SK-N-MC (cell line): ENCODE measurements around the gene BRD1.

Experiments
- DNase-seq: peaks from one replicate; pipeline ENCODE4 v3.0.0-alpha.2; 2011; ENCODE audit warnings: low read depth, low spot score
- H3K27ac ChIP-seq: fragments of 200-600 bp; sonication (generic); 2 replicates; pipeline ENCODE4 v1.5.1; 2016; ENCODE audit warnings: mixed run types
- H3K36me3 ChIP-seq: fragments of 200-600 bp; sonication (generic); 2 replicates; pipeline ENCODE4 v1.6.1; 2017; ENCODE audit warnings: antibody characterized with exemption, low read length, mixed read lengths; ENCODE audit not compliant: insufficient read depth
- H3K4me3 ChIP-seq: fragments of 200-600 bp; sonication (generic); 2 replicates; pipeline ENCODE4 v1.5.1; 2016
- H3K9ac ChIP-seq: fragments of 200-600 bp; sonication (generic); 2 replicates; pipeline ENCODE4 v1.8.0; 2017; ENCODE audit warnings: mixed run types, mixed read lengths; ENCODE audit not compliant: insufficient read length
- H3K9me3 ChIP-seq: fragments of 200-600 bp; sonication (generic); 2 replicates; pipeline ENCODE4 v1.6.1; 2017; ENCODE audit warnings: low read depth, mild to moderate bottlenecking, antibody characterized with exemption, low read length, moderate library complexity, mixed read lengths
- EZH2 ChIP-seq: fragments of 200-600 bp; sonication (generic); IDR thresholded peaks from one replicate; pipeline ENCODE4 v1.6.1; 2017; ENCODE audit warnings: antibody characterized with exemption
- FOXP2 ChIP-seq: optimal IDR thresholded peaks from 2 replicates; pipeline ENCODE3; 2011; ENCODE audit warnings: mild to moderate bottlenecking, moderate library complexity; ENCODE audit not compliant: insufficient read depth; ENCODE audit errors: extremely low read length, control extremely low read depth
- POLR2AphosphoS5 ChIP-seq: IDR thresholded peaks from 2 replicates; pipeline ENCODE4 v1.6.1; 2012; ENCODE audit warnings: mild to moderate bottlenecking, low read depth, low read length, borderline replicate concordance

BRD1 gene

DNA sequence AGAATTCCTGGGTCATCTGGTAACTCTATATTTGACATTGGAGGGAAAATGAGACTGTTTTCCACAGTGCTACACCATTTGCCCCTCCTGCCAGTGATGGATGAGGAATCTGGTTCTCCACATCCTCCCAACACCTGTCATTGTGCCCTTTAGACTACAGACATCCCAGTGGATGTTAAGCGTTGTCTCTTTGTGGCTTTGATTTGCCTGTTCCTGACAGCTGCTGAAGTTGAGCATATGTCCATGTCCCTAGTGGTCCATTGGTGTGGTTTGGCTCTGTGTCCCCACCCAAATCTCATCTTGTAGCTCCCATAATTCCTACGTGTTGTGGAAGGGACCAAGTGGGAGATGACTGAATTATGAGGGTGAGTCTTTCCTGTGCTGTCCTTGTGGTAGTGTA lies 88.5 kb downstream of the BRD1 start:
- H3K4me3 ChIP-seq: no peak overlapping the region
- no peak for DNase-seq
- no peaks in the 10 kb centered on the region for H3K9me3 ChIP-seq
- no peaks in the 10 kb centered on the region for H3K36me3 ChIP-seq
- no peak overlapping the region for H3K9ac ChIP-seq
- H3K27ac ChIP-seq: no peak overlapping the region
- TF ChIP-seq POLR2AphosphoS5: no peak
- TF ChIP-seq EZH2: no peak
- no peak for TF ChIP-seq FOXP2

- TF ChIP-seq EZH2 (no peak), FOXP2 (no peak), POLR2AphosphoS5 (no peak)
- Histone ChIP-seq H3K27ac (no peak overlapping the region), H3K36me3 (no peaks in the 10 kb centered on the region), H3K4me3 (no peak overlapping the region), H3K9ac (no peak overlapping the region), H3K9me3 (no peaks in the 10 kb centered on the region)
- no peak for DNase-seq
Observed at GRCh38 chr22:49738566-49738965, 89.1 kb downstream of the BRD1 start.

DNA sequence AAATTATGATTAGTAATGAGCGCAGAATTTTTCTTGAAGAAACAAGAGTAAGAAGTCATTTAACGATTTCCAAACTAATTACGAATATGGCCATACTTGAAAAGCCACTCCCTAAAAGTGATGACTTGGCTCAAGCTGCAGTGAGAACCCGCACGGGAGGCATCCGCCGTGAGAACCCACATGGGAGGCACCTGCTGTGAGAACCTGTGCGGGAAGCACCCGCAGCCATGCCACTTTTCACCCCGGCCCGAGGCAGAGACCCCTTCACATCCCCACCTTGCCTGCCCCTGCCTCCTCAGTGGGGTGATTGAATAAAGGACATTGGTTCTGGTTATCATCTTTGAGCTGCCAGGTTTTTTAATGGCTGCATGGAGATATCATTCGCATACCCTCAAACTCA lies 89.7 kb downstream of the BRD1 start:
- TF ChIP-seq POLR2AphosphoS5 (no peak), FOXP2 (no peak), EZH2 (no peak)
- Histone ChIP-seq H3K4me3 (no peak overlapping the region), H3K27ac (no peak overlapping the region), H3K36me3 (no peaks in the 10 kb centered on the region), H3K9ac (no peak overlapping the region), H3K9me3 (no peaks in the 10 kb centered on the region)
- DNase-seq: no peak

DNA sequence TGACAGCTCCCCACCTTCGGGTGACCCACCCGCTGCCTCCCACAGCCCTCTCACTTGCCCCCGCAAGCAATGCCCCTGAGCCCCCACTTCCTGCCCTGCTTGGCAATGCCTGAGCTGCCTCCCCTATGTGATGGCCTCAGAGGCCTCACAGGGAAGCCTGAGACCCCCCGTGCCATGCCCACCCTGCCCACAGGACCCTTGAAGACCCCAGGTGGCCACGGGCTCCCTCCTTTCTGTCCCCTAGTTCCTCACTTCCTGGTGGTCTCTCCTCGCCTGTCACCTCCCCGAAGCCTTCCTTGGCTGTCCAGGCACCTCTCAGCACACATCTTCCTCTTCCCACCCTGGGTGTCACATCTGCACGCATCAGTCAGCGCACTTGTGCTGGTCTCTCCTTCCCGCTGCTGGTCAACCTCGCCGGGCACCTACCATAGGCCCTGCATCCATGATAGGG lies 90.5 kb downstream of the BRD1 start:
- Histone ChIP-seq H3K27ac (no peak overlapping the region), H3K9ac (no peak overlapping the region), H3K4me3 (no peak overlapping the region), H3K9me3 (no peaks in the 10 kb centered on the region), H3K36me3 (no peaks in the 10 kb centered on the region)
- DNase-seq: no peak
- TF ChIP-seq EZH2 (no peak), POLR2AphosphoS5 (no peak), FOXP2 (no peak)

DNA sequence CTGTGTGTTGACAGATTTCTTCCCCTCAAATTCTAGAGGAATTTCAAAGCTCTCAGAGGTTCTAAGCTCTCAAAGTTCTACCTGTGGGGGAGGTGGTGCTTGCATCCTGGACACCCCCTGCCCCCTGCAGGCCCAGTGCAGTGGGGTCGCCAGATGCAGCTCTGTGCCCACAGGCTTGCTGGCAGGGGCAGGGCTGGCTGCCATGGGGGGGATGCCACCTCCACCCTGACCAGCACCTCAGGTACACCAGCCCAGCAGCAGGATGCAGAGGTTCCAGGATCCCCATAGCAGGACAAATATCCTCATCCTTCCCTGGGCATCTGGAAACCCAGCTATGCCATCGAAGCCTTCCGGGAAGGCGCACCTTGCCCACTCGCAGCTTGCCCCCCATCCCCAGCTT lies 91.1 kb downstream of the BRD1 start:
- Histone ChIP-seq H3K9ac (no peak overlapping the region), H3K9me3 (no peaks in the 10 kb centered on the region), H3K27ac (no peak overlapping the region), H3K4me3 (no peak overlapping the region), H3K36me3 (no peaks in the 10 kb centered on the region)
- no peak for DNase-seq
- TF ChIP-seq POLR2AphosphoS5 (no peak), FOXP2 (no peak), EZH2 (no peak)

- no peak for TF ChIP-seq POLR2AphosphoS5
- no peak for TF ChIP-seq FOXP2
- TF ChIP-seq EZH2: no peak
- no peak for DNase-seq
- Histone ChIP-seq H3K27ac (no peak overlapping the region), H3K4me3 (no peak overlapping the region), H3K36me3 (no peaks in the 10 kb centered on the region), H3K9ac (no peak overlapping the region), H3K9me3 (no peaks in the 10 kb centered on the region)
Observed at GRCh38 chr22:49735901-49736421, 91.7 kb downstream of the BRD1 start.

DNA sequence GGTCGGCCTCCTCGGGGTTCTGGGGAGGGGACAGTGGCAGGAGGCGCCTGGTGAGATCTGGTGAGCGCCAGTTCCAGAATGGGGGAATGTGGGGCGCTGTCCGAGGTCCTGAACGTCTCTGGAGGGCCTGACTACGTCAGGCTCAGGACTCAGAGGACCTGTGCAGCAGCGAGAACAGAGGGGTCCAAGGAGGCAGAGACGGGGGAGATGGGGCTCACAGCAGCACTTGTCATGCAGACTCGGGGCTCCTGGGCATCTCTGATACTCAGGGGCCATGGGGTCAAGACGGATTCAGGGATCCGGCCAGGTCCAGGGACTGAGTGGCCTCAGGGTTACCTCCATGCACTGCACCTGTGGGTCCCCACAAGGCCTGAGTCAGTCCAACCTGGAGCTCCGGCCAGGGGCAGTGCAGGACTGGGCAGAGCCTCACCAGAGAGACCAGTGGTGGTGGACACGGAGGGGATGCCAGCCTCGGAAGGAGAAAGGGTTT lies 92.2 kb downstream of the BRD1 start:
- no peak for TF ChIP-seq FOXP2
- no peak for TF ChIP-seq POLR2AphosphoS5
- TF ChIP-seq EZH2: no peak
- Histone ChIP-seq H3K36me3 (no peaks in the 10 kb centered on the region), H3K9me3 (no peaks in the 10 kb centered on the region), H3K4me3 (no peak overlapping the region), H3K27ac (no peak overlapping the region), H3K9ac (no peak overlapping the region)
- no peak for DNase-seq

- H3K36me3 ChIP-seq: no peaks in the 10 kb centered on the region
- no peak overlapping the region for H3K27ac ChIP-seq
- no peaks in the 10 kb centered on the region for H3K9me3 ChIP-seq
- H3K4me3 ChIP-seq: no peak overlapping the region
- no peak overlapping the region for H3K9ac ChIP-seq
- TF ChIP-seq EZH2 (no peak), FOXP2 (no peak), POLR2AphosphoS5 (no peak)
- no peak for DNase-seq
Observed at GRCh38 chr22:49734882-49735281, 92.8 kb downstream of the BRD1 start.

- Histone ChIP-seq H3K9ac (no peak overlapping the region), H3K4me3 (no peak overlapping the region), H3K27ac (no peak overlapping the region), H3K9me3 (no peaks in the 10 kb centered on the region), H3K36me3 (no peaks in the 10 kb centered on the region)
- no peak for DNase-seq
- no peak for TF ChIP-seq EZH2
- TF ChIP-seq POLR2AphosphoS5: no peak
Observed at GRCh38 chr22:49734390-49734789, 93.3 kb downstream of the BRD1 start.

DNA sequence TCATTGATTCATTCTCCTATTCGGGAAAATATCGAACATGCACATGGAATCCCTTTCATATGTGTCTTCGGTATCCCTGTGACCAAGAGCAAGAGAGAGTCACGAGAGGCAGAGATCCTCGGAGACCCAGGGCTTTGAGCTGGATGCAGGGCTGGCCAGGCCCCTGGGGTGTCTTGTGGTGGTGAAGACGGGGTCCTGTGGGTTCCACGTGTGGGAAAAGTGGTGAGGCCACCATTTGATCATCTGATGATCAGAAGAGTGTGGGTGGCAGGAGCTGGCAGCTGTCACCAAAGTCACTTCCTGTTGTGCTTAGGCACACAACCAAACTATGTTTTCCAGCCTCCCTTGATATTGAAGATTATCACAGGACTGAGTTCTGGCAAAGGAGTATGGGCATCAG lies 94.0 kb downstream of the BRD1 start:
- Histone ChIP-seq H3K9me3 (no peaks in the 10 kb centered on the region), H3K27ac (no peak overlapping the region), H3K36me3 (no peaks in the 10 kb centered on the region), H3K9ac (no peak overlapping the region), H3K4me3 (no peak overlapping the region)
- no peak for DNase-seq
- TF ChIP-seq FOXP2: no peak
- no peak for TF ChIP-seq EZH2
- TF ChIP-seq POLR2AphosphoS5: no peak
